ENCODE measurements around the gene THBS3. TPM values are rescaled to one million over a fixed set of nuclear protein-coding genes. Genes with fewer than 3 reads are reported as not detected.
"Not testable (repeated sequence)": the region's sequence is repeated elsewhere in the genome, so short reads cannot be mapped to it uniquely, and the experiment has no call there.

THBS3 gene
- total RNA-seq, 1 donor from 2014 or later: 40.2 TPM

DNA sequence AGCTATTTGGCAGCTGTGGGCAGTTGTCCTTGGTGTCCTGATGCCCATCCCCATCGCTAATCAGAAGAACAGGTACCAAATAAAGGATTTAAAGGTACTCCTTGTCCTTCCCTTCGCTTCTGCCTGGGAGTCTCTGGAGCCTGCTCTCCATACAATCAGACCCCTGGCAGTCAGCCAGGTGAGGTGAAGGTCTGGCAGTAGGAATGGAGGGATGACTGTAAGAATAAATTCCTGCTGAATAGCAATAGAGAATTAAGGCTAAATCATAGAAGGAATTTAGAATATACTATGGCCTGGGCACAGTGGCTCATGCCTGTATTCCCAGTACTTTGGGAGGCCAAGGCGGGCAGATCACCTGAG, 9.2 kb downstream of the THBS3 start:
- Histone ChIP-seq H3K9me3 (ENCODE audit: control insufficient read depth in 3 of 3, low read length in 3 of 3) (no peaks in the 10 kb centered on the region), H3K4me3 (ENCODE audit: low read length in 3 of 3) (no peak overlapping the region), H3K27me3 (ENCODE audit: control insufficient read depth in 3 of 3, insufficient read depth in 3 of 3, low read length in 3 of 3) (peaks cover 0 to 4% (median 3%) of the 10 kb centered on the region in 3 donors), H3K9ac (ENCODE audit: low read depth in 1 of 3, low read length in 3 of 3) (no peak overlapping the region), H3K36me3 (ENCODE audit: control insufficient read depth in 3 of 3, insufficient read depth in 3 of 3, low read length in 3 of 3) (peaks cover 8 to 16% (median 14%) of the 10 kb centered on the region in 3 donors), H3K27ac (ENCODE audit: low read depth, low read length) (no peak overlapping the region), H3K4me1 (ENCODE audit: control insufficient read depth in 3 of 3, insufficient read depth in 3 of 3, low read length in 3 of 3) (peaks cover 31 to 42% (median 33%) of the 10 kb centered on the region in 3 donors)

DNA sequence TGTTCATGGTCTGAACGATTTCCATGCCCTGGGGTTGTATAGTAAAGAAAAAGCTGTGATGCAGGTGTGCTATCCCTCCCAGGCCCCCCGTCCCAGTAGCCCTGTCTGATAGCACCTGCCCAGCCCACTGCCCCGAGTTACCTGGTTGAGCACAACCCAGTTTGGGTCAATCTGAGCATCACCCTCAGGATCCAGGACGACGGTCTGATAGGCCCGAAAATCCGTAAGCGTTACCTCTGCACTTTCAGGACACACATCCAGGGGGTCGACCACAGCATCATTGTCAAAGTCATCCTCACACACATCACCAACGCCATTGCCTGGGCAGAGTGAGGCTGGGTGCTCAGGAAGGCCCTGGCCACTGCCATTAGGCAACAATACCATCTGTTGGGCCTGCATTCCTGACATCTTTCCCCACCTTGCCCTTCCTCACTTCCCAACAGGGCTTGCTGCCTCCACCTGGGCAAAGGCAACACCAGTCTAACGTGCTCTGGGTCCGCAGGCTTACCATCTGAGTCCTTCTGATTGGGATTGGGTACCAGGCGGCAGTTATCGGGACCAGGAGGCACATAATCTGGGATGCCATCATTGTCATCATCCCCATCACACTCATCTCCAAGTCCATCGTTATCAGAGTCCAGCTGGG, 9.7 kb downstream of the THBS3 start:
- H3K27me3 ChIP-seq (ENCODE audit: control insufficient read depth in 3 of 3, insufficient read depth in 3 of 3, low read length in 3 of 3): peaks cover 0 to 4% (median 3%) of the 10 kb centered on the region in 3 donors
- peak overlapping the region; percentile 82 for H3K27ac ChIP-seq (ENCODE audit: low read depth, low read length)
- H3K4me1 ChIP-seq (ENCODE audit: control insufficient read depth in 3 of 3, insufficient read depth in 3 of 3, low read length in 3 of 3): peaks cover 35 to 47% (median 38%) of the 10 kb centered on the region in 3 donors
- no peak overlapping the region for H3K4me3 ChIP-seq (ENCODE audit: low read length in 3 of 3)
- H3K9ac ChIP-seq (ENCODE audit: low read depth in 1 of 3, low read length in 3 of 3): peak overlapping the region in 1 of 3 donors; percentile 33
- H3K36me3 ChIP-seq (ENCODE audit: control insufficient read depth in 3 of 3, insufficient read depth in 3 of 3, low read length in 3 of 3): peaks cover 8 to 16% (median 14%) of the 10 kb centered on the region in 3 donors
- H3K9me3 ChIP-seq (ENCODE audit: control insufficient read depth in 3 of 3, low read length in 3 of 3): no peaks in the 10 kb centered on the region

DNA sequence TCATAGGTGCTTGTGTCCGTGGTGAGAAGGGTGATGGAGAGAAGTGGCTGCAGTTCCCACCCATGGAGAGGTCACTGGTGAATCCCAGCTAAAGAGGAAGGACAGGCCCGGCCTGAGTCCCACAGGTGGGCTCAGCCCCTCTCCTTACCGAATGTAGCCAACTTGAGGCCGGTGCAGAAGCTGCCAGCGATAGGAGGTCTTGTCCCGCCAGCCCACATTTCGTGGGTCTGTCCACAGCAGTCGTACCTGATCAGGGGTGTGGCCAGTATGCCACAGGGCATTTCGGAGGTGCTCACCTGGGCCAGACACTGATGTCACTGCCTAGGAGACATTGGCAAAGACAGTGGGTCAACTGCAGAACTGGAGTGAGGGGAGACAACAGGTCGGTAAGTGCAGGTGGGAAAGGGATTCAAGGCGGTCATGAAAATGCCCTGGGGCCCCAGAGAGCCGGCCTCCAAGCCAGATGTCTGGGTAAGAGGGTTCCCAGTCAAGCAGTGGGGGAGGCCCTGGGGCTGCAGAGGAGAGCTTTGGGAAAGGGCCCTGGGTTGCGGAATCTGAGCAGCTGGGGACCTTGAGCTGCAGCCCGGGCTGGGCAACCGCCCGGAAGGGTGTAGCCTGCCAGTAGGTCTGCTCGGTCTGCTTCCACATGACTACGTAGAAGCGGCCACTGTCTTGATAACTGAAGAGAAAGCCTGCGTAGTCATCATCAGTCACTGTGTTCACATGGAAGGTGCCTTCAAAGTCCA, 10.6 kb downstream of the THBS3 start:
- H3K27ac ChIP-seq (ENCODE audit: low read depth, low read length): peak overlapping the region; percentile 82
- peaks cover 0 to 4% (median 3%) of the 10 kb centered on the region in 3 donors for H3K27me3 ChIP-seq (ENCODE audit: control insufficient read depth in 3 of 3, insufficient read depth in 3 of 3, low read length in 3 of 3)
- no peak overlapping the region for H3K4me3 ChIP-seq (ENCODE audit: low read length in 3 of 3)
- H3K9me3 ChIP-seq (ENCODE audit: control insufficient read depth in 3 of 3, low read length in 3 of 3): no peaks in the 10 kb centered on the region
- H3K9ac ChIP-seq (ENCODE audit: low read depth in 1 of 3, low read length in 3 of 3): peak overlapping the region in 2 of 3 donors; percentile 25 to 33
- peaks cover 36 to 49% (median 39%) of the 10 kb centered on the region in 3 donors for H3K4me1 ChIP-seq (ENCODE audit: control insufficient read depth in 3 of 3, insufficient read depth in 3 of 3, low read length in 3 of 3)
- H3K36me3 ChIP-seq (ENCODE audit: control insufficient read depth in 3 of 3, insufficient read depth in 3 of 3, low read length in 3 of 3): peaks cover 8 to 16% (median 14%) of the 10 kb centered on the region in 3 donors

DNA sequence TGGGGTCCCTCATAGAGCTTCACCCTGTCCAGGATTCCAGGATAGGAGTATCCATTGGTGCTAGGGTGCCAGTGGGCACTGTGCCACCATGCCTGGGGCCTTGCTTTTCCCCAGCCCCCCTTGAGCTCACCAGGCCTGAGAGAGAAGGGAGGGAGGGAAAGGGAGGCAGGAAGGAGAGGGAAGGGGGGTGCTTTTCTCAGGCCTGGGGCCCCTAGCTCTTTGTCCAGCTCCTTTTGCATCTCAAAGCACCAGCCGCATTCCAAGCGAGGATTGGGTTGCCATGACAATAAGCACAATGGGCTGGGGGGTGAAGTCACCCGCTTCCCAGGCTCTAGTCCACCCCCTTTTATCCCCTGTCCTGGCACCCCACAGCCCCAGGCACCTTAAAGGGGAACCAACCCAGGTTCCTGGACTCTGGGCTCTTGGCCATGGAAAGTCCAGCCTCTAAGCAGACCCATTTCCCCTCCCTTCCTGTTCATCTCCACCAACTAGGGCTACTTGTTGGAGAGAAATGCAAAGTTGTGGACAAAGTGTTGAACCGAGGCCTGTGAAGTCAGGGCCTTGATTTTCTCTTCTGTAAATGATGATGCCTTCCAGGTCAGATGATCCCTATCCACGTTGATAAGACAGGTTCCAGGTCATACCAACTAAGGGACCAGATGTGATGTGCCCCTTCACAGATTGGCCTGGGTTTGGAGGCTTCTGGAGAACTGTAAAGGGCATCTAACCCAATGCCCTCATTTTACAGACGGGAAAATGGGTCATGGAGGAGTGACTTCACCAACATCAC, 11.4 kb downstream of the THBS3 start:
- Histone ChIP-seq H3K4me3 (ENCODE audit: low read length in 3 of 3) (no peak overlapping the region), H3K9ac (ENCODE audit: low read depth in 1 of 3, low read length in 3 of 3) (peak overlapping the region in 2 of 3 donors; percentile 25 to 28), H3K9me3 (ENCODE audit: control insufficient read depth in 3 of 3, low read length in 3 of 3) (no peaks in the 10 kb centered on the region), H3K27me3 (ENCODE audit: control insufficient read depth in 3 of 3, insufficient read depth in 3 of 3, low read length in 3 of 3) (peaks cover 0 to 4% (median 3%) of the 10 kb centered on the region in 3 donors), H3K27ac (ENCODE audit: low read depth, low read length) (peak overlapping the region; percentile 82), H3K4me1 (ENCODE audit: control insufficient read depth in 3 of 3, insufficient read depth in 3 of 3, low read length in 3 of 3) (peaks cover 36 to 49% (median 39%) of the 10 kb centered on the region in 3 donors), H3K36me3 (ENCODE audit: control insufficient read depth in 3 of 3, insufficient read depth in 3 of 3, low read length in 3 of 3) (peaks cover 8 to 14% (median 14%) of the 10 kb centered on the region in 3 donors)

DNA sequence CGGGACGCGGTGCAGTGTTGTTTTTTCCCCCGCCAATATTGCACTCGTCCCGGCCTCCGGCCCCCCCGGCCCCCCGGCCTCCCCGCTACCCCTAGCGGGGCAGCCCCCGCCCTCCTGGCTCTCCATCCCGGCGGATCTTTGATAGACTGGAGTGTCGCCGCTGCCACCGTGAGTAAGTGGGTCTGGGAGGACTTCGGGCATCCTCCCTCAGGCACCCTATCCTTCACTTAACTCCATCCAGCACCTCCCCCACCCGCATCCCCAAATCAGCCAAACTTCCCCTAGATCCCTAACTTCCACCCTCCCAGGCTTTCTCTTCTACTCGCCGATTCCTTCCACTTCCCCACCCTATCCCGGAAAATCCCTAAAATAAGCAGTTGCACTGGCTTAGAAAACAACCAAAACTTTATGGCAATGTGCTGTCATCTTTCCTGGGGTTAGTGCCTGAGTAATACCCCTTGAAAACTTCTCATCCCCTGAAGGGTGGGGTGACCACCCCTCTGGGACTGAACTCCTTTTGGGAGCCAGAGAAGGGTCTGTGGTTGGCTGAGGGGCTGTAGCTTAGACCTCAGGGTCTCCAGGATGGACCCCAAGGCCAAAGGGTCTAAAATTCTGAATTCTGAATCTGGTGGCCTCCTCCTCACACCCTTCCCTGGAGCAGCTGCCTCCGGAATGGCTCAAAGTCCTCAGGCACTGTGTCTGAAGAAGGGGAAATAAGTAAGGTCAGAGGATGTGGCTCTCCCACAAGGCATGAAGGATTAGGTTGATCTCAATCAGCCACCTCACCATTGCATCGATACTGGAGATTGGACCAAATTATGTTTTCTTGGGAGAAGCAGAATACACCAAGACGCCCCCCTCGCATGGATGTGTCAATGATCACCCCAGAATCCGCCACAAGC, 12.2 kb downstream of the THBS3 start:
- no peaks in the 10 kb centered on the region for H3K9me3 ChIP-seq (ENCODE audit: control insufficient read depth in 3 of 3, low read length in 3 of 3)
- H3K9ac ChIP-seq (ENCODE audit: low read depth in 1 of 3, low read length in 3 of 3): peak overlapping the region in 2 of 3 donors; percentile 11 to 35
- H3K4me3 ChIP-seq (ENCODE audit: low read length in 3 of 3): no peak overlapping the region
- peaks cover 0 to 4% (median 3%) of the 10 kb centered on the region in 3 donors for H3K27me3 ChIP-seq (ENCODE audit: control insufficient read depth in 3 of 3, insufficient read depth in 3 of 3, low read length in 3 of 3)
- peaks cover 36 to 49% (median 39%) of the 10 kb centered on the region in 3 donors for H3K4me1 ChIP-seq (ENCODE audit: control insufficient read depth in 3 of 3, insufficient read depth in 3 of 3, low read length in 3 of 3)
- H3K36me3 ChIP-seq (ENCODE audit: control insufficient read depth in 3 of 3, insufficient read depth in 3 of 3, low read length in 3 of 3): peaks cover 5 to 10% (median 8%) of the 10 kb centered on the region in 3 donors
- peak overlapping the region; percentile 52 for H3K27ac ChIP-seq (ENCODE audit: low read depth, low read length)

DNA sequence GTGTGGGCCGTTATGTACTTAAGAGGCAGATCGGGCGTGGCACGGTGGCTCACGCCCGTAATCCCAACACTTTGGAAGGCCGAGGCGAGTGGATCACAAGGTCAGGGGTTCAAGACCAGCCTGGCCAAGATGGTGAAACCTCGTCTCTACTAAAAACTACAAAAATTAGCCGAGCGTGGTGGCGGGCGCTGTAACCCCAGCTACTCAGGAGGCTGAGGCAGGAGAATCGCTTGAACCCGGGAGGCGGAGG, 13.8 kb downstream of the THBS3 start:
- not testable (repeated sequence) for H3K9me3 ChIP-seq (ENCODE audit: control insufficient read depth in 3 of 3, low read length in 3 of 3); H3K27me3 ChIP-seq (ENCODE audit: control insufficient read depth in 3 of 3, insufficient read depth in 3 of 3, low read length in 3 of 3); H3K36me3 ChIP-seq (ENCODE audit: control insufficient read depth in 3 of 3, insufficient read depth in 3 of 3, low read length in 3 of 3)
- peak overlapping the region; percentile 76 to 82 (median 79) for H3K9ac ChIP-seq (ENCODE audit: low read depth in 1 of 3, low read length in 3 of 3)
- peaks cover 36 to 49% (median 39%) of the 10 kb centered on the region in 3 donors for H3K4me1 ChIP-seq (ENCODE audit: control insufficient read depth in 3 of 3, insufficient read depth in 3 of 3, low read length in 3 of 3)
- H3K27ac ChIP-seq (ENCODE audit: low read depth, low read length): peak overlapping the region; percentile 83
- H3K4me3 ChIP-seq (ENCODE audit: low read length in 3 of 3): peak overlapping the region; percentile 74 to 77 (median 75)

DNA sequence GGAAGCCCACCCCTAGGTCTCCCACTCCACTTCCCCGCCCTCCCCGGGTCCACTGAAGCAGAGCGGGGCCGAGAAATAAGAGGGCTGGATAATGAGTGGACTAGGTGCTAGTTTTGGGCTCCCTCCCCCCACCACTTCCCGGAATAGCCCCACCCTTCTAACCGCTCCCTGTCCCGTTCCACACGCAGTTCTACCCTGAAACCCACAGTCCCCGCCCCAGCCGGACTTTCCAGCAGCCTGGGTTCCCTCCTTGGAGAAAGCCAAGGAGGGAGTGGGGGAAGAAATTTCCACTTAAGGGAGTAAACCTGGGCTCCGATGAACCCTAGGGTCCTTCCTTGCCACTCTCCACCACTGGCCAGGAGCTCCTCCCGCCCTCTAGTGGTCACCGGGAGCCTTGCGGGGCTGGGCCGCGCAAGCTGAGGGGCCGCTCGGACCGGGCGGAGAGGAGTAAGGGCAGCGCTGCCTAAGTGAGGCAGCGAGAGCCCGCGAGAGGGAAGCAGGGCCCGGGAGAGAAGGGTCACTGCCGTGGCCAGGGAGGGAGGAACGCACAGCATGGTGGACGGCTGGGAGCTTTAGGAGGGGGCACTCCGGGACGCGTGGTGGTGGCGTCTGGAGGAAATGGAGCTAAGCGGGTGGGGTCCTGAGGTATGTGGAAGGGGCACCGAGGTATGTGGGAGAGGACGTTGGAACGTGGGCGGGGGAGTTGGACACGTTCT, 14.3 kb downstream of the THBS3 start:
- Histone ChIP-seq H3K9me3 (ENCODE audit: control insufficient read depth in 3 of 3, low read length in 3 of 3) (no peaks in the 10 kb centered on the region), H3K4me3 (ENCODE audit: low read length in 3 of 3) (peak overlapping the region; percentile 71 to 77 (median 74)), H3K4me1 (ENCODE audit: control insufficient read depth in 3 of 3, insufficient read depth in 3 of 3, low read length in 3 of 3) (peaks cover 36 to 49% (median 39%) of the 10 kb centered on the region in 3 donors), H3K27ac (ENCODE audit: low read depth, low read length) (peak overlapping the region; percentile 83), H3K27me3 (ENCODE audit: control insufficient read depth in 3 of 3, insufficient read depth in 3 of 3, low read length in 3 of 3) (peaks cover 0 to 4% (median 3%) of the 10 kb centered on the region in 3 donors), H3K36me3 (ENCODE audit: control insufficient read depth in 3 of 3, insufficient read depth in 3 of 3, low read length in 3 of 3) (peaks cover 5 to 10% (median 6%) of the 10 kb centered on the region in 3 donors), H3K9ac (ENCODE audit: low read depth in 1 of 3, low read length in 3 of 3) (peak overlapping the region; percentile 76 to 82 (median 79))

DNA sequence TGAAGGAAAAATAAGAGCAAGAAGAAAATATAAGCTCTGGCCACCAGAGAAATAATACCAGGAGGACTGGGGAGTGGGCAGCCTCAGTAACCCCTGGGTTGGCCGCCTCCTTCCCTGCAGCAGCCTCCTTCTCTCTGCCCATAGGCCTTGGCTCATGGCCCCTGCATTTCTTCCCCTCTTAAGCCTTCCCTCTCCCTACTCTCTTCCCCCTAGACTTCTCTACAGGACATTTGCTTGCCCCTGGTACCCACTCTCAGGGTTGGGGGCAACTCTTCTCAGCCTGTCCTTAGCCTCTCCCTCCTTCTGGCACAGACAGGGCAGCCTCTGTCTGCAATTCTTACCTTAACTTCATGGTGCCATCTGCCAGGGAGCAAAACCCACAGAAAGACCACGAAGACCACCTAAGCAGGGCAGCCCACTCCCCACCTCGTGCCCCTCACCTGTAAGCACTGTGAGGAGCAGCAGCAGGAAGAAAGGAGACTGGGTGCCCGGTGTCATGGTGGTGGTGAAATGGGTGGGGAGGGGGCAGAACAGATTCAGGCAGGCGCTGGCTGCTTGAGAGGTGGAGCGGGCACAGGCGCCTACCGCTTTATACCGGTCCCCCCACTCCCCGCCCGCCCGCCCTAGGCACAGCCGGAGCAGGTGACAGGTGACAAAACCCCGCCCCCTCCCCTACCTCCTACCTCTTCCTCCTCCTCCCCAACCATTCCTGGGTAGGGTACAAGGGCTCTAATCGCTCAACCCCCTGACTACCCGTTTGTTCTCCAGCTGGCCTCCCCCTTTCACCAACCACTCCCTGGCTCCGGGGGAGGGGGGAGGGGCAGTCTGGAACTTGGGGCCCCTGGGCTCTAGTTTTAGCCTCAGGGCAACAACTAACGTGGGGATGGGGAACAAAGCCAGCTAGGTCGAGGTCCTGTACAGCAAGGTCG, 15.1 kb downstream of the THBS3 start:
- Histone ChIP-seq H3K9me3 (ENCODE audit: control insufficient read depth in 3 of 3, low read length in 3 of 3) (no peaks in the 10 kb centered on the region), H3K4me3 (ENCODE audit: low read length in 3 of 3) (peak overlapping the region; percentile 71 to 77 (median 74)), H3K27me3 (ENCODE audit: control insufficient read depth in 3 of 3, insufficient read depth in 3 of 3, low read length in 3 of 3) (peaks cover 0 to 4% (median 3%) of the 10 kb centered on the region in 3 donors), H3K27ac (ENCODE audit: low read depth, low read length) (peak overlapping the region; percentile 83), H3K9ac (ENCODE audit: low read depth in 1 of 3, low read length in 3 of 3) (peak overlapping the region; percentile 76 to 82 (median 79)), H3K4me1 (ENCODE audit: control insufficient read depth in 3 of 3, insufficient read depth in 3 of 3, low read length in 3 of 3) (peaks cover 29 to 40% (median 33%) of the 10 kb centered on the region in 3 donors), H3K36me3 (ENCODE audit: control insufficient read depth in 3 of 3, insufficient read depth in 3 of 3, low read length in 3 of 3) (peaks cover 0 to 3% (median under 1%) of the 10 kb centered on the region in 3 donors)
